Measurements from ENCODE around the gene WWC2. TPM values are rescaled to one million over a fixed set of nuclear protein-coding genes. Genes with fewer than 3 reads are reported as not detected.

The WWC2 gene
- total and polyA plus RNA-seq, 2 donors (not counting 3 experiments of a cell fraction or from before 2014, with no cell fraction given): 12.9 to 52.2 TPM

- ChIA-PET CTCF (no interaction called here), POLR2A (no interaction called here)
- DNase-seq (ENCODE audit: low read depth, low spot score): no peak
- Histone ChIP-seq H3K4me3 (replicated peaks in 1 of 3; ENCODE audit: insufficient read depth in 1 of 3, low read depth in 1 of 3, low read length in 3 of 3) (no peak overlapping the region), H3K4me2 (ENCODE audit: insufficient read depth, low read length) (no peak overlapping the region), H3K9me1 (replicated peaks; ENCODE audit: control insufficient read depth, extremely low read depth, insufficient read depth, low read length) (no peaks in the 10 kb centered on the region), H2AFZ (ENCODE audit: low read depth, low read length) (no peak overlapping the region), H3K9ac (replicated peaks; ENCODE audit: extremely low read depth, insufficient read depth, low read length) (no peak overlapping the region), H4K20me1 (replicated peaks; ENCODE audit: control insufficient read depth, extremely low read depth, insufficient read depth, low read length) (no peaks in the 10 kb centered on the region), H3K9me3 (replicated peaks; ENCODE audit: control insufficient read depth, insufficient read depth, low read length) (no peaks in the 10 kb centered on the region), H3K4me1 (ENCODE audit: control insufficient read depth, extremely low read depth, insufficient read depth, low read length) (peaks cover 4% of the 10 kb centered on the region), H3K36me3 (ENCODE audit: control insufficient read depth in 2 of 2, extremely low read depth in 1 of 2, insufficient read depth in 2 of 2, low read length in 2 of 2) (no peaks in the 10 kb centered on the region), H3K27me3 (ENCODE audit: control insufficient read depth in 2 of 2, insufficient read depth in 2 of 2, low read length in 2 of 2) (no peaks in the 10 kb centered on the region), H3K27ac (ENCODE audit: insufficient read depth, low read depth, low read length) (no peak overlapping the region), H3K79me2 (ENCODE audit: control insufficient read depth, insufficient read depth, low read length) (no peaks in the 10 kb centered on the region)
- FAIRE-seq: no peak
- intact Hi-C loops (cut with micrococcal nuclease) (loop anchor here (10.0 kb wide), 1 partner anchor 1934 kb away; no protein-coding TSS in a partner anchor), dilution Hi-C loops (cut with MboI; ENCODE audit: extremely low pct_ligation_motif_present, low sequenced_read_pairs) (no loop called here)
- no TSS peak for BruUV-seq (replicated peaks)
- no peak for TF ChIP-seq MYC (IDR thresholded peaks at IDR 0.05; ENCODE audit: low read depth, low read length)
- TF ChIP-seq JUN (IDR thresholded peaks at IDR 0.05; ENCODE audit: borderline replicate concordance, insufficient read depth, insufficient read length, low read depth): no peak
- TF ChIP-seq GATA2 (IDR thresholded peaks at IDR 0.05; ENCODE audit: insufficient read depth, insufficient read length, low read depth, low read length): no peak
- TF ChIP-seq CTCF (IDR thresholded peaks at IDR 0.05; ENCODE audit: extremely low read depth in 1 of 2, insufficient read depth in 1 of 2, low read depth in 1 of 2, low read length in 2 of 2): no peak
- no peak for TF ChIP-seq POLR2AphosphoS5 (IDR thresholded peaks at IDR 0.05; ENCODE audit: insufficient read depth, low read depth, low read length)
- TF ChIP-seq FOS (IDR thresholded peaks at IDR 0.05; ENCODE audit: borderline replicate concordance, insufficient read depth, low read length): no peak
- TF ChIP-seq MAX (IDR thresholded peaks at IDR 0.05; ENCODE audit: insufficient read depth, insufficient read length): no peak
- no peak for TF ChIP-seq POLR2A (IDR thresholded peaks at IDR 0.05; ENCODE audit: low read depth, low read length)
- TF ChIP-seq EZH2 (IDR thresholded peaks at IDR 0.05; ENCODE audit: borderline replicate concordance, low read depth, low read length, severe bottlenecking): no peak
Measured at GRCh38 chr4:183078634-183079033, 20.4 kb upstream of the WWC2 start.

Measured in endothelial cell of umbilical vein (primary cell).